Adrenal gland (tissue), 12 donors: ENCODE measurements around the gene KCND2. TPM values are rescaled to one million over a fixed set of nuclear protein-coding genes. Genes with fewer than 3 reads are reported as not detected.

Source experiments
- DNase-seq, 7 donors: peaks; one replicate each; pipeline ENCODE4 v3.0.0-alpha.2; 2019 to 2020
- H3K27ac ChIP-seq, 5 donors: fragments of 200-600 bp; sonication (generic) in 4 of 5; 1 replicate in 3 of 5; 2 replicates in 2 of 5; pipeline versions ENCODE4 v1.5.1 to v1.8.0; 2016 to 2020; ENCODE audit warnings: mild to moderate bottlenecking in 1 of 5
- H3K27me3 ChIP-seq: fragments of 200-600 bp; 2 replicates; pipeline ENCODE4 v1.8.0; 2021
- H3K36me3 ChIP-seq, 2 donors: fragments of 200-600 bp; replicated peaks in 1 of 2; 1 replicate in 1 of 2; 2 replicates in 1 of 2; pipeline versions ENCODE4 v1.5.1 to v1.8.0; 2018 to 2022
- H3K4me1 ChIP-seq, 2 donors: fragments of 200-600 bp; replicated peaks in 1 of 2; 1 replicate in 1 of 2; 2 replicates in 1 of 2; pipeline versions ENCODE4 v1.5.1 to v1.8.0; 2018 to 2021
- H3K4me3 ChIP-seq, 4 donors: fragments of 200-600 bp; sonication (generic) in 3 of 4; one replicate each; pipeline ENCODE4 v1.5.1; 2016 to 2018
- H3K9me3 ChIP-seq, 3 donors: fragments of 200-600 bp; sonication (generic) in 1 of 3; replicated peaks in 1 of 3; 1 replicate in 2 of 3; 2 replicates in 1 of 3; pipeline versions ENCODE4 v1.5.1 to v1.8.0; 2016 to 2021
- CTCF ChIP-seq, 6 experiments: fragments of 450-650 bp in 4 of 6; fragments of 200-600 bp in 2 of 6; sonication (generic) in 1 of 6; IDR thresholded peaks; 1 replicate in 5 of 6; 2 replicates in 1 of 6; pipeline versions ENCODE4 v1.5.1 to v1.8.0; 2016 to 2021; ENCODE audit warnings: antibody characterized with exemption in 6 of 6, mild to moderate bottlenecking in 2 of 6, moderate library complexity in 1 of 6
- POLR2A ChIP-seq, 2 donors: fragments of 450-650 bp; IDR thresholded peaks; one replicate each; pipeline ENCODE4 v1.6.1; 2017; ENCODE audit warnings: antibody characterized with exemption in 2 of 2, mild to moderate bottlenecking in 2 of 2, moderate library complexity in 1 of 2
- WGBS, 4 donors: extraction: QIAGEN DNeasy Blood & Tissue Kit in 2 of 4; methylation state at CpG; one replicate each; pipeline versions ENCODE4 v1.1.5 to v1.1.7; 2013 to 2017; 5-methylcytosine and 5-hydroxymethylcytosine counted together
- intact Hi-C, 2 donors: fragments of 100-400 bp; cut with DNase I; formaldehyde crosslinking; loops; one replicate each; pipeline versions ENCODE4 v1.14.1 to v1.15.0; 2022 to 2023
- polyA plus RNA-seq, 3 donors: library from polyadenylated mRNA; stranded (reverse); fragments of 200-250 nt in 2 of 3; fragments of 350-450 nt in 1 of 3; fragmentation: Illumina TruSeq in 1 of 3; extraction: RNeasy Lipid Tissue Mini Kit (QIAGEN cat#74804) in 1 of 3; gene quantifications; one replicate each; pipeline ENCODE4 v1.2.3, GENCODE V29; 2013 to 2014
- total RNA-seq, 9 donors: library from RNA; depleted of rRNA in 4 of 9; stranded (reverse); fragments of >200 nt in 4 of 9; fragments of 120-200 nt in 1 of 9; fragmentation: NEBNext Ultra II Directional in 1 of 9; extraction: Animal tissue kit (Norgen Biotek cat#: 25700) in 1 of 9; gene quantifications; one replicate each; pipeline versions ENCODE4 v1.1.0 to v1.2.4, GENCODE V29; 2013 to 2023
- donor health status: healthy with polysubstance abuse.
- donor health status: Bipolar disorder and iron deficiency.
- donor health status: DM: yes; HTN: yes; CAD: no.
- donor health status: DM: no; HTN: no; CAD: no.
- donor health status: DM: no; HTN: no; CAD: no.
- donor health status: DM: yes; HTN: yes; CAD: no.

KCND2 gene
- total and polyA plus RNA-seq, 12 donors = 0.24 to 3.0 (median 0.81) TPM

GRCh38 chr7:120547605-120548004 lies 274.6 kb downstream of the KCND2 start:
- TF ChIP-seq POLR2A (IDR thresholded peaks at IDR 0.05) (no peak), CTCF (IDR thresholded peaks at IDR 0.05) (no peak)
- WGBS, 4 donors = 41 to 53% (median 48%) methylated on average over 4 of the region's 4 CpGs
- H3K9me3 ChIP-seq = no peaks in the 10 kb centered on the region
- no peak for DNase-seq
- no peaks in the 10 kb centered on the region for H3K27me3 ChIP-seq
- H3K27ac ChIP-seq = no peak overlapping the region
- no peaks in the 10 kb centered on the region for H3K4me1 ChIP-seq
- intact Hi-C loops = no loop called here
- H3K36me3 ChIP-seq = no peaks in the 10 kb centered on the region
- no peak overlapping the region for H3K4me3 ChIP-seq

- no peaks in the 10 kb centered on the region for H3K9me3 ChIP-seq
- no peak overlapping the region for H3K4me3 ChIP-seq
Measured at GRCh38 chr7:120550494-120551048, 277.6 kb downstream of the KCND2 start.

DNA sequence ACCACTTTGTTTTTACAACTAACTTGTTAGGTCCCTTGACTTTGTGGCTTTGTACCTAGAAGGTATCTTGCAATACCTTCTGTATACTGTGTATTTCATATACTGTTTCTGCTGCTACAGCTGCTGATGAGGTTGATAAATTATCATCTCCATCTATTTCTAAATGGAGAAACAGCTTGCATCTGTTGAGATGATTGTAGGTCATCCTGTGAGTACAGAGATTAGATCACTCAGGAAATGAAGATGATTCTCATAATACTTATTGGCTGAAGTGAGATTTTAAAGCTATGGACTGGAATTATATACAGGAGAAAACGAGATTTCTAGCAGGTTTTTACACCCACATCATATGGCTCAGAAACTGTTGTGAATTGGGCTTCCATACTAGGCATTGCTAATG lies 280.5 kb downstream of the KCND2 start:
- no peak overlapping the region for H3K27ac ChIP-seq
- TF ChIP-seq CTCF (IDR thresholded peaks at IDR 0.05) = no peak
- no peak for TF ChIP-seq POLR2A (IDR thresholded peaks at IDR 0.05)
- H3K9me3 ChIP-seq = no peaks in the 10 kb centered on the region
- H3K4me1 ChIP-seq = no peaks in the 10 kb centered on the region
- WGBS, 4 donors = 0 to 21% (median 0%) methylated on average over 1 of the region's 1 CpG; no CpG with 5 or more reads in 1 of the 4 donors
- H3K36me3 ChIP-seq = no peaks in the 10 kb centered on the region
- no peaks in the 10 kb centered on the region for H3K27me3 ChIP-seq
- DNase-seq = no peak
- intact Hi-C loops = loop anchor here in 1 of 2 donors (10.0 kb wide), 1 partner anchor 1279 kb away; no protein-coding TSS in a partner anchor
- H3K4me3 ChIP-seq = no peak overlapping the region

More at GRCh38 chr7:120550494-120551048, 277.6 kb downstream of the KCND2 start:
- Histone ChIP-seq H3K36me3 (no peaks in the 10 kb centered on the region), H3K27me3 (no peaks in the 10 kb centered on the region), H3K4me1 (no peaks in the 10 kb centered on the region), H3K27ac (no peak overlapping the region)
- DNase-seq = no peak
- 51 to 67% (median 60%) methylated on average over 1 of the region's 1 CpG for WGBS, 4 donors
- intact Hi-C loops = loop anchor here in 1 of 2 donors (10.0 kb wide), 1 partner anchor 1276 kb away; no protein-coding TSS in a partner anchor
- TF ChIP-seq CTCF (IDR thresholded peaks at IDR 0.05) = no peak
- TF ChIP-seq POLR2A (IDR thresholded peaks at IDR 0.05) = no peak

GRCh38 chr7:120554960-120555571 lies 282.1 kb downstream of the KCND2 start:
- peak; percentile 34 to 64 (median 38) for DNase-seq
- H3K27ac ChIP-seq = no peak overlapping the region
- no peak overlapping the region for H3K4me3 ChIP-seq
- no peaks in the 10 kb centered on the region for H3K27me3 ChIP-seq
- no peaks in the 10 kb centered on the region for H3K4me1 ChIP-seq
- TF ChIP-seq POLR2A (IDR thresholded peaks at IDR 0.05) = no peak
- TF ChIP-seq CTCF (IDR thresholded peaks at IDR 0.05) = peak in 5 of 6 experiments; percentile 45 to 63 (median 55)
- intact Hi-C loops = loop anchor here in 1 of 2 donors (10.0 kb wide), 1 partner anchor 1280 kb away; no protein-coding TSS in a partner anchor
- no peaks in the 10 kb centered on the region for H3K36me3 ChIP-seq
- no peaks in the 10 kb centered on the region for H3K9me3 ChIP-seq
